Amniotic stem cell (primary cell): ENCODE data around the gene PTPRF.

Source experiments
- DNase-seq: peaks from one replicate; lab custom pipeline; 2025; lab: John Stamatoyannopoulos, UW

Gene PTPRF

GRCh38 chr1:43669878-43670277, 139.2 kb downstream of the PTPRF start:
- no peak for DNase-seq

- DNase-seq = no peak
These were observed 140.5 kb downstream of the PTPRF start for GRCh38 chr1:43671193-43671592.

DNA sequence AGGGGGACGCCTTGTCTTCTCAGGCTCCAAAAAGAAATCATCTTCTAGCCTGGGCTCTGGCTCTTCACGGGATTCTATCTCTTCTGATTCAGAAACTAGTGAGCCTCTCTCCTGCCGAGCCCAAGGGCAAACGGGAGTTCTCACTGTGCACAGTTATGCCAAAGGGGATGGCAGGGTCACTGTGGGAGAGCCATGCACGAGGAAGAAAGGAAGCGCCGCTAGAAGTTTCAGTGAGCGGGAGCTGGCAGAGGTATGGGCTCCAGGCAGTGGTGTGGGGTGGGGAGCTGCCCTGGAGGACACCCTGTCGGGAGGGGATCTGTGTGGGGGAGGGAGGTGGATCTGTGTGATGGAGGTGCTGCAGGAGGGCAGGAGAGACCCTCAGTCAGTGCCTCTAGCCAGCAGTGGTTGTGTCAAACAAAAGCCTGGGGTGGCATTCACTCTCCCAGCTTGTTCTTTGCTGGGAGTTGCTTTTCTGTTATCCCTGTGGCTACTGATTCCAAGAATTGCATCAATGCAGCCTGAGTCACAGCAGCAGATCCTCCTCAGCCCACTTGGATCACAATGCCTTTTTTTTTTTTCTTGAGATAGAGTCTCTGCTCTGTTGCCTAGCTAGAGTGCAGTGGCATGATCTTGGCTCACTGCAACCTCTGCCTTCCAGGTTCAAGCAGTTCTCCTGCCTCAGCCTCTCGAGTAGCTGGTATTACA, 141.1 kb downstream of the PTPRF start:
- DNase-seq = no peak

GRCh38 chr1:43673261-43673660, 142.6 kb downstream of the PTPRF start:
- DNase-seq = no peak
